PFSK-1 (cell line): Measurements from ENCODE around the gene UTP3.

ENCODE experiments used
- FOXP2 ChIP-seq: optimal IDR thresholded peaks from 2 replicates; pipeline ENCODE3; 2011; ENCODE audit warnings: borderline replicate concordance, control low read depth, inconsistent platforms; ENCODE audit not compliant: insufficient read depth; ENCODE audit errors: extremely low read length, extremely low read depth
- POLR2AphosphoS5 ChIP-seq: IDR thresholded peaks from 2 replicates; pipeline ENCODE4 v1.6.1; 2012; ENCODE audit warnings: low read depth, mild to moderate bottlenecking, control low read depth, low read length, moderate library complexity
- REST ChIP-seq, 2 experiments: IDR thresholded peaks; 2 replicates each; pipeline versions ENCODE4 v1.6.1 to v1.8.0; 2011 to 2012; ENCODE audit warnings: low read depth in 2 of 2, low read length in 2 of 2, control low read depth in 1 of 2, inconsistent platforms in 1 of 2, mild to moderate bottlenecking in 1 of 2, moderate library complexity in 1 of 2; ENCODE audit not compliant: insufficient read depth in 1 of 2
- SIN3A ChIP-seq: IDR thresholded peaks from 2 replicates; pipeline ENCODE4 v1.6.1; 2012; ENCODE audit warnings: mild to moderate bottlenecking, low read length, moderate library complexity, borderline replicate concordance; ENCODE audit not compliant: insufficient read depth
- TAF1 ChIP-seq: IDR thresholded peaks from 2 replicates; pipeline ENCODE4 v1.6.1; 2012; ENCODE audit warnings: low read length, control low read depth, borderline replicate concordance; ENCODE audit not compliant: insufficient read depth

- TF ChIP-seq POLR2AphosphoS5 (no peak), SIN3A (no peak), REST (IDR thresholded peaks at IDR 0.05; ENCODE audit: insufficient read depth in 1 of 2, low read depth in 2 of 2, low read length in 2 of 2) (no peak), TAF1 (no peak), FOXP2 (no peak)
Measured at GRCh38 chr4:70674191-70674590, 14.1 kb upstream of the UTP3 start.
